ENCODE measurements around the gene MB.
A peak's percentile ranks its signal among the peaks of the same experiment; 100 is the strongest.

Gene MB

GRCh38 chr22:35561796-35562526 is 55.2 kb downstream of the MB start (continued):
- TF ChIP-seq ZFP41 (tag by site-specific recombination; IDR thresholded peaks at IDR 0.05; ENCODE audit: borderline replicate concordance) (no peak), ZFP3 (tag by site-specific recombination; IDR thresholded peaks at IDR 0.05; ENCODE audit: low read depth) (no peak), GLI2 (tag by site-specific recombination; IDR thresholded peaks at IDR 0.05; ENCODE audit: borderline replicate concordance, low read depth) (no peak), ZNF16 (tag by site-specific recombination; IDR thresholded peaks at IDR 0.05; ENCODE audit: low read depth) (no peak), BCL11A (tag by site-specific recombination; IDR thresholded peaks at IDR 0.05; ENCODE audit: low read depth) (peak; percentile 43; the same call in 1 of the 2 replicates), ZNF324 (tag by site-specific recombination; IDR thresholded peaks at IDR 0.05) (peak; percentile 83), PRDM1 (tag by site-specific recombination; IDR thresholded peaks at IDR 0.05) (peak; percentile 78), IKZF3 (tag by site-specific recombination; IDR thresholded peaks at IDR 0.05) (peak; percentile 53; the same call in 1 of the 2 replicates), ZNF76 (tag by site-specific recombination; IDR thresholded peaks at IDR 0.05; ENCODE audit: borderline replicate concordance, low read depth) (0 out of 2 replicates have a peak, but pooled peaks have one; percentile 32), SALL2 (tag by site-specific recombination; IDR thresholded peaks at IDR 0.05; ENCODE audit: borderline replicate concordance) (no peak), ZNF202 (tag by site-specific recombination; IDR thresholded peaks at IDR 0.05; ENCODE audit: borderline replicate concordance) (no peak), ZNF132 (tag by site-specific recombination; IDR thresholded peaks at IDR 0.05; ENCODE audit: borderline replicate concordance) (no peak), ZNF239 (tag by site-specific recombination; IDR thresholded peaks at IDR 0.05) (no peak), ZBTB7A (tag by site-specific recombination; IDR thresholded peaks at IDR 0.05; ENCODE audit: low read depth) (no peak), PRDM10 (tag by site-specific recombination; IDR thresholded peaks at IDR 0.05) (peak; percentile 39), ZNF10 (tag by site-specific recombination; IDR thresholded peaks at IDR 0.05) (no peak), ZNF639 (tag by site-specific recombination; IDR thresholded peaks at IDR 0.05) (peak; percentile 65), ZNF626 (tag by site-specific recombination; IDR thresholded peaks at IDR 0.05) (no peak), ZBTB20 (tag by site-specific recombination; IDR thresholded peaks at IDR 0.05) (no peak), ZNF707 (tag by site-specific recombination; IDR thresholded peaks at IDR 0.05) (no peak), HOXA7 (CRISPR knock-in tag; IDR thresholded peaks at IDR 0.05; ENCODE audit: borderline replicate concordance) (no peak), YY1 (tag by site-specific recombination; IDR thresholded peaks at IDR 0.05) (no peak), ZNF138 (tag by site-specific recombination; IDR thresholded peaks at IDR 0.05; ENCODE audit: borderline replicate concordance) (no peak), ZNF48 (tag by site-specific recombination; IDR thresholded peaks at IDR 0.05) (no peak), ZBTB48 (tag by site-specific recombination; IDR thresholded peaks at IDR 0.05) (peak; percentile 78), ZNF660 (tag by site-specific recombination; IDR thresholded peaks at IDR 0.05) (no peak), PRDM6 (tag by site-specific recombination; IDR thresholded peaks at IDR 0.05) (no peak), ZNF791 (tag by site-specific recombination; IDR thresholded peaks at IDR 0.05) (no peak), KLF8 (tag by site-specific recombination; IDR thresholded peaks at IDR 0.05) (peak; percentile 76), ZNF558 (tag by site-specific recombination; IDR thresholded peaks at IDR 0.05) (no peak), ZNF521 (tag by site-specific recombination; IDR thresholded peaks at IDR 0.05) (no peak), ZBTB8A (tag by site-specific recombination; IDR thresholded peaks at IDR 0.05) (peak; percentile 61), KLF16 (tag by site-specific recombination; IDR thresholded peaks at IDR 0.05) (peak; percentile 63; the same call in 1 of the 2 replicates), ZNF513 (tag by site-specific recombination; IDR thresholded peaks at IDR 0.05) (no peak)

Data from HEK293 (cell line).